ENCODE data around the gene KRT27.
"Not testable (repeated sequence)": the region's sequence is repeated elsewhere in the genome, so short reads cannot be mapped to it uniquely, and the experiment has no call there.

Gene KRT27

GRCh38 chr17:40782450-40782849 is at the start of gene KRT27:
KRT27 (minus strand) TSS chr17:40782550; CDS start chr17:40782493, 57 bp downstream.
- DNase-seq (ENCODE audit: low read depth in 2 of 2) = no peak

- DNase-seq (ENCODE audit: low read depth in 2 of 2) = no peak
Observed at GRCh38 chr17:40830085-40830776, 47.9 kb upstream of the KRT27 start.

- DNase-seq (ENCODE audit: low read depth in 2 of 2) = no peak
Observed at GRCh38 chr17:40828454-40829044, 46.2 kb upstream of the KRT27 start.

- no peak for DNase-seq (ENCODE audit: low read depth in 2 of 2)
Observed at GRCh38 chr17:40827746-40828453, 45.5 kb upstream of the KRT27 start.

DNA sequence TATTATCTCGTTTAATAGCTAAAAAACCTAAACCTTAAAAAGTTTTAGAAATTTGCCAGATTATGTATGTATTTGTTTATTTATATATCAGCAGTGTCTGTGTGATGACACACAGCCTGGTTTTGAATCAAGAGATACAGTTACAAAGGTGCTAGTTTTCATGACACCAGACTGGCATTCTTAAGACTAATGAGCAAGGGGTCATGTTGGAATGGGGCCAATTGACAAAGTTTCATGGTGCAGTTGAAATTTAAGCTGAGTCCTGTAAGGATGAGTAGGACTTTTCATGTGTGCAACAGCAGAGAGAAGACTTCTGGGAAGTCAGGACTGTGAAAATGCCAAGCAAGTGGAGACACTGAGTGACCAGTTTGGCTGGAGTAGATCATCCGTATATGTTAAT is 43.2 kb upstream of the KRT27 start:
- DNase-seq (ENCODE audit: low read depth in 2 of 2) = no peak

DNA sequence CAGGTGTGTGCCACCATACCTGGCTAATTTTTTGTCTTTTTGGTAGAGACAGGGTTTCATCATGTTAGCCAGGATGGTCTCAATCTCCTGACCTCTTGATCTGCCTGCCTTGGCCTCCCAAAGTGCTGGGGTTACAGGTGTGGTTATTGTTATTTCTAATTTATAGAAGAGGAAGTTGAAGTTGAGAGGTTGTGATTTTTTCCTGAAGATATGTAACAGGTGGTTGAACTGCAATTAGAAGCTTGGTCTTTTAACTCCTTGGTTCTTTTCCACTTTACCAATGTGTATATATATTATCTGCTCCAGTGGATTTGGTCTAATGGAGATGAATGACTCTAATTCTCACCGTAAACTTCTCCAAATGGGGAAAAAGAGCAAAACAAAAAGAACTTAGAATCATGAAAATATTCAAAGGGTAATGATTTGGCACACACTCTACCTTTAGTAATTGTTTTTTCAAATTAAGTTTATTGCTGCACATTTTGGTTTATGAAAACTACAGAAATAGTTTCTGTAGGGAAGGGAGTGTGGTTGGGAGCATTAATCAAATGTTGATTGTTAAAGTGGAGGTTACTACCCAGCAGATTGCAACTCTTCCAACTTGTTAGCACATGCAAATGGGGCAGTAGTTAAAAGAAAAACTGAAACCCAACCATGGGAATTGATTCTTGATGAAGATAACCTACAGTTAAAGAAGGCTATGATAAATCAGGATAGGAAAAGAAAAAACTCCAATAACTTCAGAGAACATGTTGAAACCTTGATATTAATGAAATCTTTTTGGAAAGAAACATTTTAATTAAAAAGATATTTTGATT is 41.9 kb upstream of the KRT27 start:
- DNase-seq (ENCODE audit: low read depth in 2 of 2) = no peak

DNA sequence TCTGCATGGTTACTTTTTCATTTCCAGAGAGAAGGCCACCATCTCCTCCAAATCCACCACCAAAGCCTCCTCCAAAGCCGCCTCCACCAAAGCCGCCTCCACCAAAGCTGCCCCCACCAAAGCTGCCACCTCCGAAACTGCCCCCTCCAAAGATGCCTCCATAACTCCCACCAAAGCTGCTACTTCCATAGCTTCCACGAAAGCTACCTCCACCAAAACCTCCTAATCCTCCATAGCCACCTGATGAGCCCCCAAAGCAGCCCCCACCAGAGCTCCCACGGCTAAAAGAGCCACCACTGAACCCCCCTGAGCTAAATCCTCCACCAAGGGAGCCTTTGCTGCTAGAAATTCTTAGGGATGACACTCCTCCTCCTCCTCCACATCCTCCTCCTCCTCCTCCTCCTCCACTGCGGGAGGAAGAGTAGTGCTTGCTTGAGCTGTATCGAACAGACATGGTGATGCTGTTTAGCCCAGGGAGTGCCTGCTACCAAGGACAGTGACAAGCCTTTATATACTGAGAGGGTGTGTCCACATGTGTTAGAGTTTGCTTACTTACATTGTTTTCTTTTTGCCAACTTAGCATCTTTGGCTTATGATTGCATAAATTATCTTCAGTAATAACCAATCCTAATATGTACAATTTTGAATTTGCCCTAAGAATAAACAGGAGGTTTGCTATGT is 39.9 kb upstream of the KRT27 start, which contains the start of gene KRT10:
KRT10 (minus strand) TSS at position 483 of the 681 bp plus-strand sequence; CDS start at position 454, 29 bp downstream.
- no peak for DNase-seq (ENCODE audit: low read depth in 2 of 2)

GRCh38 chr17:40821536-40821935 is 39.2 kb upstream of the KRT27 start:
- DNase-seq (ENCODE audit: low read depth in 2 of 2) = no peak

DNA sequence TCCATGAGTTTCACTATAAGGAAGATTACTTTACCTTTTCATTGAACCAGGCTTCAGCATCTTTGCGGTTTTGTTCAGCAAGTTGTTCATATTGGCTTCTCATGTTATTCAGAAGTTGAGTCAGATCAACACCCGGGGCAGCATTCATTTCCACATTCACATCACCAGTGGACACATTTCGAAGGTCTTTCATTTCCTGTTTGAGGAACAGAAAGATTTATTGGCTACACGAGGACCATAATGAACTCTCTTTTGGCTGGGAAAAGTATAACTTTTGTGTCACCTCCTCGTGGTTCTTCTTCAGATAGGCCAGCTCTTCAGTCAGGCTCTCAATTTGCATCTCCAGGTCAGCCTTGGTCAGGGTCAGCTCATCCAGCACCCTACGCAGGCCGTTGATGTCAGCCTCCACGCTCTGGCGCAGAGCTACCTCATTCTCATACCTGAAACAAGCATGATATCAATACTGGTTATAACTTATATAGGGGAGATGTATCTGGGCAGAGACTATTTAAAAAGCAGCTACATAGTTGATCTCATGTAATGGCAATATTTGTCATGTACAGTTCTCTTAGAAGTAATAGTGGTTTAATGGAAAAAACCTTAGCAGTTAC is 38.0 kb upstream of the KRT27 start:
- no peak for DNase-seq (ENCODE audit: low read depth in 2 of 2)

GRCh38 chr17:40819528-40820125 is 37.3 kb upstream of the KRT27 start:
- DNase-seq (ENCODE audit: low read depth in 2 of 2) = no peak

- peak; percentile 68 to 74 for DNase-seq (ENCODE audit: low read depth in 2 of 2)
Observed at GRCh38 chr17:40818733-40819527, 36.6 kb upstream of the KRT27 start.

GRCh38 chr17:40818343-40818732 is 36.0 kb upstream of the KRT27 start:
- no peak for DNase-seq (ENCODE audit: low read depth in 2 of 2)

DNA sequence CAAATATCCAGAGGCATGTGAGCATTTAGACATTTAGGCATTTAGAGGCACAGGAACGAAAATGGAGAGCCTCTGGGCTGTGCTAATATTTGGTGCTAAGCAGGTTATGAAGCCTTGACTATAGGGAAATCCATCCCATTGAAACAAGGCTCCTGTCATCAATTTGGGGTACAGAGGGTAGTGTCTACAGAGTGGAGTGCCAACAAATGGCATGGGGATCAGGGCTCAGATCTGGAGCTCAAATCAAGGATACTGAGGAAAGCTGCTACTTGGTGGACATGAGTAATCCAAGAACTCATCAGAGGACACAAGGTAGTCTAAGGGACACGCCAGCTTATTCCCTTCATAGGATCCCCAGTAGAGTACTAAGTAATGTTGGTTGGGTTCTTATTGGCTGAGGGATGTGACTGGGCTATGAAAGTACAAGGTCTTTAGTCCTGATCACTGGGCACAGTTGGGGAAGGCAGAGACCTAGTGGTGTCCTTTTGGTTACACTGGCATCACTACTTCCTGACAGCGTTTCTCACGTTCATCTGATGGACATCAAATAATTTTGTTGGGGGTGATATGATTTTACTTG is 34.8 kb upstream of the KRT27 start:
- DNase-seq (ENCODE audit: low read depth in 2 of 2) = no peak

- no peak for DNase-seq (ENCODE audit: low read depth in 2 of 2)
Observed at GRCh38 chr17:40816569-40816968, 34.2 kb upstream of the KRT27 start.

DNA sequence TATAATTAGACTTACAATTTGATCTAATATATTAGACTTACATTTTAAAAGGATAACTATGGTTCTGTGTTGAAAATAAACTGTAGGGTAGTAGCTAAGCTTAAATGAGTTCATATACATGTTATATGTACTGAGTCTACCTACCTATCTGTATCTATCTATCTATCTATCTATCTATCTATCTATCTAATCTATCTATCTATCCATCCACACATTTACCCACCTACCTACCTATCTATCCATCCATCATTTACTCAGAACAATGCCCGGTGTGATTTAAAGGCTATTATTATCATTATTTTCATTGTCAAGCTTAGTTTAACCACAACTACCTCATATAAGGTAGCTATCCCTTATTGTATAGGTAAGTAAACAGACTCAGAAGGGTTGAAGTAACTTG is 33.0 kb upstream of the KRT27 start:
- no peak for DNase-seq (ENCODE audit: low read depth in 2 of 2)

GRCh38 chr17:40814657-40815056 is 32.3 kb upstream of the KRT27 start:
- DNase-seq (ENCODE audit: low read depth in 2 of 2) = not testable (repeated sequence)

DNA sequence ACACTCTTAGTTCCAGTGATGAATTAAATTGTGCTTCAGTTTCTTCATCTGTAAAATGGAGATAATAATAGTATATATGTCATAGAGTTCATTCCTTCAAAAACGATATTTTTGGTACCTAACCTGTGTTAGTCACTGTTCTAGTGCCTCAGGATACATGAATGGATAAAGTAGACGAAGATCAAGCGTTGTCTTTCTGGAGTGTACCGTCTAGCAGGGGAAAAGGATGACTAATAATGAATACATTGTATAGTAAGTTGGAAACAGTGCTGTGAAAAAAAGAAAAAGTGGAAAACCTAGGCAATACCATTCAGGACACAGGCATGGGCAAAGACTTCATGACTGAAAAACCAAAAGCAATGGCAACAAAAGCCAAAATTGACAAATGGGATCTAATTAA is 31.5 kb upstream of the KRT27 start:
- DNase-seq (ENCODE audit: low read depth in 2 of 2) = no peak

DNA sequence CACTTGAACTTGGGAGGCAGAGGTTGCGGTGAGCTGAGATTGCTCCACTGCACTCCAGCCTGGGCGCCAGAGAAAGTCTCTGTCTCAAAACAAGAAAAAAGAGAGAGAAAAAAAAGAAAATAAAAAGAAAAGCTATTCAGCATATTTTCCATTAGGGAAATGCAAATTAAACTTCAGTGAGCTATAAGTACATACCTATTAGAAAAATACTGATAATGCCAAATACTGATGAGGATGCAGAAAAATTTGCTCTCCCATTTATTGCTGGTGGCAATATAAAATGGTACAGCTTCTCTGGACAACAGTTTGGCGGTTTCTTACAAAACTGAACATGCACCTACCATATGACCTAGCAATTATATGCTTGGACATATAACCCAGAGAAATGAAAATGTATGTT is 30.3 kb upstream of the KRT27 start:
- no peak for DNase-seq (ENCODE audit: low read depth in 2 of 2)

DNA sequence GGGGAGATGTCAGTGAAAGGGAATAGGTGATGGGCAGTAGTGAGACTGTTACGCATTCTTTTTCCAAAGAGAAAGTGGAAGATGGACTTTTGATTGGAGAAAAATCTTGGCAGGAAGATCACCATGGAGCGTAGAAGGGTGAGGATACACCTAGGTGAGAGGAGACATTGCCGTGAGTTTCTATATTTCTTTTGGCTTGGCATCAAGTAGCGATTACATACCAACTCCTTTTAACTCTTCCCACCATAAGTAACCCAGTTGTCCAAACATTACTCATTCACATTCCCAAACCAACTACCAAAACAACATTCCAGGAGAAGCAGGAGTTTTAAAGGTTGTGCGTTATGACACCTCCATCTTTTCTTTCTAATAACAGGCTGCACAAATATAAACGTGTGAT is 28.1 kb upstream of the KRT27 start:
- no peak for DNase-seq (ENCODE audit: low read depth in 2 of 2)
